Activated naive CD4-positive, alpha-beta T cell treated with anti-CD3 and anti-CD28 coated beads for 36 hours (primary cell): ENCODE data around the gene SLC8A1. TPM values are rescaled to one million over a fixed set of nuclear protein-coding genes. Genes with fewer than 3 reads are reported as not detected.

ENCODE experiments used
- CTCF ChIA-PET: fragments of 350-600 bp; sonication (Branson Sonifier 250); formaldehyde crosslinking; loops from one replicate; lab custom pipeline; 2021; ENCODE audit warnings: antibody characterized with exemption; lab: Charles Lee
- DNase-seq: peaks from one replicate; pipeline ENCODE4 v3.0.0-alpha.2; 2020
- H3K27ac Mint-ChIP-seq: one replicate; pipeline ENCODE4 v1.8.0; 2021; ENCODE audit warnings: mild to moderate bottlenecking, mixed read lengths
- H3K27me3 Mint-ChIP-seq: one replicate; pipeline ENCODE4 v1.8.0; 2021; ENCODE audit warnings: low read depth, mixed read lengths
- H3K36me3 Mint-ChIP-seq: one replicate; pipeline ENCODE4 v1.8.0; 2021; ENCODE audit warnings: low read depth, mixed read lengths
- H3K4me1 Mint-ChIP-seq: one replicate; pipeline ENCODE4 v1.8.0; 2021; ENCODE audit warnings: low read depth, mixed read lengths
- H3K4me3 Mint-ChIP-seq: one replicate; pipeline ENCODE4 v1.8.0; 2021; ENCODE audit warnings: mild to moderate bottlenecking, moderate library complexity, mixed read lengths
- H3K9me3 Mint-ChIP-seq: one replicate; pipeline ENCODE4 v1.8.0; 2021; ENCODE audit warnings: mixed read lengths
- intact Hi-C: fragments of 100-400 bp; cut with micrococcal nuclease; formaldehyde crosslinking; loops from one replicate; pipeline ENCODE4 v1.15.1; 2023
- total RNA-seq, 2 experiments: library from RNA; stranded (reverse); gene quantifications; one replicate each; pipeline ENCODE4 v1.2.3, GENCODE V29; 2021

The SLC8A1 gene
- total RNA-seq, 2 experiments from 2014 or later = 0.60 to 0.99 TPM

DNA sequence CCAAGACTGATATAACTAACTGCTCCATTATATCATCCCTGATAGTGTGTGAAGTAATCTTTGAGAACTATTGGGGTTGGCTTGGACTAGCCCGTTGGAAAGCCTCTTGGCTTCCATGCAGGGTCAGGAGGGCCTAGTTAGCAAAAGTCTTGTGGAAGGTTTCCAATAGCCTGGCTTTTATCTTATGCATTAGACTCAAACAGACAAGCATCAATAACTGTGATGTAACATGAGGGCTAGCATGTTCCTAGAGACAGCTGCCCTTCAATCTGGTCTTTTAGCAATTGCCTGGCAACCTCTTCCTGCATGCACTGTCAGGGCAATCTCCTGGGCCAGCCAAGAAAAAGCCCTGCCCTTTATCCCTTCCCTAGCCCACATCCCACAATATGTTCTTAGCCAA is 18.2 kb downstream of the SLC8A1 start:
- CTCF ChIA-PET = no interaction called here
- Mint-ChIP-seq H3K4me3 (no peak overlapping the region), H3K36me3 (no peaks in the 10 kb centered on the region), H3K9me3 (no peaks in the 10 kb centered on the region), H3K4me1 (no peaks in the 10 kb centered on the region), H3K27me3 (peaks cover 2% of the 10 kb centered on the region), H3K27ac (no peak overlapping the region)
- DNase-seq = no peak
- intact Hi-C loops = no loop called here

DNA sequence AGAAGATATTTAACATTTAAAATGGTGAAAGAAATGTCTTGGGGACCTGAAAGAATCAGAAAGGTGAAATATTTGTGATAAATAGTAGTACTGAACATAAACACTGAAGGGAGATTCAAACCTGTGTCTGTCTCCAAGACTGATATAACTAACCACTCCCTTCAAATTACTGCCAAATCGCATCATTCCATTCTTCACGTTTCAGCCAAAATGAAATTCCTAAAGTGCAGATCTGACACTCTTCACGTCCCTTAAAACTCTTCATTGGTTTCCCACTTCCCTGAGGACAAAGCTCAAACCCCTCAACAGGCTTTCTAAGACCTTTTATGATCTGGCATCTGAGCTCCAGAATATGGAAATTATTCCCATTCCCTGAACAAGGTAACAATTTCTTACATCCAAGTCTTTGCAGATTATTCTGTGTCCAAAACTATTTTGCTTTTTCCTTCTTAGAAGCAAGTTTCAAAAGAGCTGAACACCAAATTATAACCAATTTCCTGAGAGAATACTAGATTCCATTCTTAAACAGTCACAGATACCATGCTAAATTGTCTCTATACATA is 18.9 kb downstream of the SLC8A1 start:
- DNase-seq = no peak
- H3K27ac Mint-ChIP-seq = no peak overlapping the region
- no peak overlapping the region for H3K4me3 Mint-ChIP-seq
- CTCF ChIA-PET = no interaction called here
- no peaks in the 10 kb centered on the region for H3K36me3 Mint-ChIP-seq
- intact Hi-C loops = no loop called here
- H3K9me3 Mint-ChIP-seq = no peaks in the 10 kb centered on the region
- H3K27me3 Mint-ChIP-seq = peaks cover 2% of the 10 kb centered on the region
- no peaks in the 10 kb centered on the region for H3K4me1 Mint-ChIP-seq

DNA sequence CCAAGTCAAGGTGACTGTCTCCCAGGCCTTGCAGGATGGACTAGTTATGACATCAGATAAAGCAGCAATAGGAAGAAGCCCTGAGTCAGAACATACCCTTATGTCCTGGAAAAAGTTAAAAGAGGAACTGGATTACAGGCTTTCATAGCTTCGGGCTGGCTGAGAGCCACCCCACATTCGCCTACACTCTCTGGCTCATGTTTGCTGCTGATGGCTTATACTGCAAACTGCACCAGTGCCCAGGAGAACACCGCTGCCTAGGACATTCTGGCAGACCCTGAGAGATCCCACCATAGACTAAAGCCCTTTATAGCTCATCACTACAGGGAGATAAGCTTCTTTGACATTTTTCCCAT is 20.3 kb downstream of the SLC8A1 start:
- no peak for DNase-seq
- Mint-ChIP-seq H3K36me3 (no peaks in the 10 kb centered on the region), H3K27me3 (no peaks in the 10 kb centered on the region), H3K27ac (no peak overlapping the region), H3K4me1 (no peaks in the 10 kb centered on the region), H3K9me3 (no peaks in the 10 kb centered on the region), H3K4me3 (no peak overlapping the region)
- intact Hi-C loops = no loop called here
- CTCF ChIA-PET = no interaction called here

GRCh38 chr2:40430776-40431599 is 20.9 kb downstream of the SLC8A1 start:
- intact Hi-C loops = no loop called here
- no peaks in the 10 kb centered on the region for H3K27me3 Mint-ChIP-seq
- DNase-seq = no peak
- H3K4me3 Mint-ChIP-seq = no peak overlapping the region
- H3K4me1 Mint-ChIP-seq = no peaks in the 10 kb centered on the region
- no peak overlapping the region for H3K27ac Mint-ChIP-seq
- no peaks in the 10 kb centered on the region for H3K9me3 Mint-ChIP-seq
- H3K36me3 Mint-ChIP-seq = no peaks in the 10 kb centered on the region
- CTCF ChIA-PET = no interaction called here

DNA sequence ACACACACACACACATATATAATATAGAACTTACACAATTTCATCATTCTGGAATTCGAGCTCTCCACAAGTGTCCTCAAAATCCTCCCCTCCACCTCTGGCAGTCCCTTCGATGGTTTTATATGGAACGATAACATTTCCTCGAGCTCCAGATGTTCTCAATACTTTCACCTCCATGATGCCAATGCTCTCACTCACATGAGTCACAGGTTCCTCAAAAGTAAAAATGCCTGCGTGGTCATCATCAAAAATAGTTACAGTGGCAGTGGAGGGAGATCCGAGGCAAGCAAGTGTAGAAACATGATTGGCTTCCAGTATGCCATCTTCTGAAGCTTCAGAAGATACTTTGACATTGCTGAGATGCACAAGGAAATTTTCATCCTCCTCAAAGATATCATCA is 23.5 kb downstream of the SLC8A1 start:
- CTCF ChIA-PET = no interaction called here
- H3K36me3 Mint-ChIP-seq = no peaks in the 10 kb centered on the region
- DNase-seq = no peak

GRCh38 chr2:40421631-40422297 is 30.1 kb downstream of the SLC8A1 start:
- Mint-ChIP-seq H3K4me1 (no peaks in the 10 kb centered on the region), H3K4me3 (no peak overlapping the region), H3K9me3 (no peaks in the 10 kb centered on the region), H3K27me3 (no peaks in the 10 kb centered on the region), H3K27ac (no peak overlapping the region), H3K36me3 (no peaks in the 10 kb centered on the region)
- CTCF ChIA-PET = no interaction called here
- intact Hi-C loops = no loop called here
- no peak for DNase-seq

More for the DNA sequence above, 23.5 kb downstream of the SLC8A1 start:
- no peaks in the 10 kb centered on the region for H3K9me3 Mint-ChIP-seq
- no peaks in the 10 kb centered on the region for H3K27me3 Mint-ChIP-seq
- H3K4me3 Mint-ChIP-seq = no peak overlapping the region
- intact Hi-C loops = no loop called here
- H3K4me1 Mint-ChIP-seq = no peaks in the 10 kb centered on the region
- no peak overlapping the region for H3K27ac Mint-ChIP-seq

DNA sequence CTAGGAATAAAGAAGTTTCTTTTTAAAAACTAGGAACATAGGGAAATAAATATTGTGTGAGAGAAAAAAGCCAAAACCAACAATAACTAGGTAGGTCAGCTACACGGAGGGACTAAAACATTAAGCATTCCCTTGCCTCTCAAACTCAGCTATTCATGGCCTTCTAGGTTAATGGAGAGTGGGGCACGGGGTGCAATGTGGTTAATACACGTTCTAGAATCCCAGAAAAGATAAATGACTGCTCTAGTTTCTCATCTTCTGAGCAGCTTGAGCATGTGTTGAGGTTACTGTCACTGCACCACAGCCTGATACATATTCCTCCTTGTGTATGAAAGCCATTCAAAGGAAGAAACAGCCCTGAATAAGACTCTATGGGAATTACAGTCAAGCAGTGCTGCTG is 31.4 kb downstream of the SLC8A1 start:
- no peak overlapping the region for H3K4me3 Mint-ChIP-seq
- no peaks in the 10 kb centered on the region for H3K27me3 Mint-ChIP-seq
- CTCF ChIA-PET = interaction anchor here (0.6 kb wide), 1 partner anchor 33 kb away, joined by 3 read pairs; no protein-coding TSS in a partner anchor
- no peaks in the 10 kb centered on the region for H3K36me3 Mint-ChIP-seq
- no peak for DNase-seq
- no peaks in the 10 kb centered on the region for H3K4me1 Mint-ChIP-seq
- intact Hi-C loops = no loop called here
- H3K9me3 Mint-ChIP-seq = no peaks in the 10 kb centered on the region
- H3K27ac Mint-ChIP-seq = no peak overlapping the region

DNA sequence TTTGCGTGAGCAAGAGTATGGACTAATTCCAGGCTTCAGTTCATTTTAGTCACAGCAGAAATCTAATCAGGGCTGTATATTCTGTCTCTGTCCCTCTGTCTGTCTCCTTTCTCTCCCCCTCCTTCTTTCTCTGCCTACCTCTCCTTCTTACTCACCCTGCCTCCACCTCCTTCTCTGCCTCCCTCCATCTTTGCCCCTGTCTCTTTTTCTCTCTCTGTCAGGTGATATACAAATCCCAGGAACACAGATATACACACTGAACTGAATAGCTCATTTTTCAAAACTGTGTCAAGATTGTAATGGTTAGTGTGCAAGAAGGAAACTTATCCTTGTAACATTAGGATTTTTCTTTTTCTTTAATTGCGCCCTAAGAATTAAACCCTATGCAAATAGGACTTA is 32.5 kb downstream of the SLC8A1 start:
- Mint-ChIP-seq H3K36me3 (no peaks in the 10 kb centered on the region), H3K27ac (no peak overlapping the region), H3K9me3 (no peaks in the 10 kb centered on the region), H3K27me3 (no peaks in the 10 kb centered on the region), H3K4me1 (no peaks in the 10 kb centered on the region), H3K4me3 (no peak overlapping the region)
- CTCF ChIA-PET = no interaction called here
- no peak for DNase-seq
- intact Hi-C loops = no loop called here

DNA sequence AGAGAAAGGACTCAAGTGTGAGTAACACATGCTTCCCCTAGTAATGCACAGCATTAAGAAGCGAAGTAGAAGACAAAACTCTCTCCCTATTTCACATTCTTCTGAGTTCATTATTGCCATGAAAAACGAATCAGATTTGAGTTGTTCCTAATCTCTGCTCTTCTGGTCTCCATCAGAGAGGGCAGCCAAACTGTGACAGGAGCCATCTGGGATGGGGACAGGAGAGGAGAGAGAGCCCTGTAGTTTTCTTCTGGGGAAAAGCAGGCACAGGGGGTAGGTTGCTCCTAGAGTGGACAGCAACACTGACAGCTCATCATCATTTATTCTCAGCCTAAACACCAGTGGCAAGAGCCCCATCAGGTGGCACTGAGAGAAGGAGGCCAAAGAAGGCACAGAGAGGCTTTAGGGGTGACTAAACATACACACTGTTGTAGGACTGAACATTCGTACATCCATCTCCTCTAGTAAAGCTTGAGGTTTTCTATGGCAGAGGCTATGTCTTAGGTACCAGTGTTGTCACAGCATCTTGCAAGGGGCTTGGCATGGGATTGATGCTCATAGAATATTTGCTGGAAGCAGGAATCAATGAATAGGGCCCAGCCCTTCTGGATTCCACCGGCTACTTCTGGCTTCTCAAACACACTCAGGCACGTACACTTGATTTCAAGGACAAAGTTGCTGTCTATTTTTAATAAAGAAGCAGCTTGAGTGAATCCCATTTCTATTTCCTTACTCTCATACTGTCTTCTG is 33.1 kb downstream of the SLC8A1 start:
- Mint-ChIP-seq H3K27ac (no peak overlapping the region), H3K36me3 (no peaks in the 10 kb centered on the region), H3K9me3 (no peaks in the 10 kb centered on the region), H3K27me3 (no peaks in the 10 kb centered on the region), H3K4me1 (no peaks in the 10 kb centered on the region), H3K4me3 (no peak overlapping the region)
- intact Hi-C loops = no loop called here
- no peak for DNase-seq
- CTCF ChIA-PET = no interaction called here

- no peaks in the 10 kb centered on the region for H3K36me3 Mint-ChIP-seq
- no peaks in the 10 kb centered on the region for H3K4me1 Mint-ChIP-seq
- no peak overlapping the region for H3K4me3 Mint-ChIP-seq
- no peak for DNase-seq
- H3K9me3 Mint-ChIP-seq = no peaks in the 10 kb centered on the region
- no peaks in the 10 kb centered on the region for H3K27me3 Mint-ChIP-seq
- CTCF ChIA-PET = no interaction called here
- intact Hi-C loops = no loop called here
- H3K27ac Mint-ChIP-seq = no peak overlapping the region
Measured at GRCh38 chr2:40416486-40416885, 35.4 kb downstream of the SLC8A1 start.

- H3K27me3 Mint-ChIP-seq = no peaks in the 10 kb centered on the region
- no peaks in the 10 kb centered on the region for H3K4me1 Mint-ChIP-seq
- H3K4me3 Mint-ChIP-seq = no peak overlapping the region
- H3K27ac Mint-ChIP-seq = no peak overlapping the region
- H3K36me3 Mint-ChIP-seq = no peaks in the 10 kb centered on the region
- CTCF ChIA-PET = no interaction called here
- no peaks in the 10 kb centered on the region for H3K9me3 Mint-ChIP-seq
- DNase-seq = no peak
- intact Hi-C loops = no loop called here
Measured at GRCh38 chr2:40415391-40415790, 36.5 kb downstream of the SLC8A1 start.

- no peaks in the 10 kb centered on the region for H3K27me3 Mint-ChIP-seq
- CTCF ChIA-PET = no interaction called here
- H3K4me1 Mint-ChIP-seq = no peaks in the 10 kb centered on the region
- intact Hi-C loops = no loop called here
- H3K27ac Mint-ChIP-seq = no peak overlapping the region
- no peak for DNase-seq
- H3K36me3 Mint-ChIP-seq = no peaks in the 10 kb centered on the region
- no peak overlapping the region for H3K4me3 Mint-ChIP-seq
- H3K9me3 Mint-ChIP-seq = no peaks in the 10 kb centered on the region
Measured at GRCh38 chr2:40412456-40412855, 39.4 kb downstream of the SLC8A1 start.
